K562 (cell line): ENCODE results near the gene EFCAB12. TPM values are rescaled to one million over a fixed set of nuclear protein-coding genes. Genes with fewer than 3 reads are reported as not detected.
A peak's percentile ranks its signal among the peaks of the same experiment; 100 is the strongest.

Experiments used
- ATAC-seq: fragments of 200-7000 bp; cut with Tn5 transposase; 3 replicates; pipeline ENCODE4 v1.9.1; 2020; ENCODE audit warnings: moderate library complexity
- BruUV-seq: library from RNA; stranded (reverse); fragments of 400-500 nt; replicated peaks from 2 replicates; lab custom pipeline; 2021; lab: Mats Ljungman, UMichigan
- CTCF ChIA-PET: fragments of 300-600 bp; formaldehyde crosslinking; extraction: SDS; loops from one replicate; lab custom pipeline; 2021; ENCODE audit warnings: low intra/inter-chr PET ratio; lab: Yijun Ruan, JAX
- POLR2A ChIA-PET: fragments of 300-600, 350-650 bp; sonication (Branson Sonifier 250); formaldehyde crosslinking; extraction: SDS; loops from one replicate; lab custom pipeline; 2021; ENCODE audit warnings: antibody characterized with exemption, inconsistent platforms; lab: Yijun Ruan, JAX
- DNase-seq, 4 experiments: peaks; one replicate each; pipeline versions ENCODE4 v3.0.0 to v3.0.0-alpha.2; 2011 to 2018; ENCODE audit warnings: low spot score in 3 of 4, mixed read lengths in 3 of 4; ENCODE audit errors: extremely low read depth in 1 of 4
- FAIRE-seq: peaks from 2 replicates; lab custom pipeline; 2011; peaks lifted over from hg19 to GRCh38; lab: Jason Lieb, UNC
- H2AFZ ChIP-seq: 2 replicates; pipeline ENCODE4 v1.6.0; 2011; ENCODE audit warnings: low read depth, low read length, control low read depth, inconsistent platforms
- H3K27ac ChIP-seq: fragments of 200-600 bp; 3 replicates; pipeline ENCODE4 v1.8.0; 2011; ENCODE audit warnings: low read depth, mild to moderate bottlenecking, control low read depth, inconsistent platforms, low read length, moderate library complexity, mixed read lengths; ENCODE audit errors: extremely low read depth
- H3K27me3 ChIP-seq, 2 experiments: fragments of 300-600 bp in 1 of 2; 2 replicates in 1 of 2; 3 replicates in 1 of 2; pipeline versions ENCODE4 v1.6.0 to v1.8.0; 2011; ENCODE audit warnings: inconsistent platforms in 2 of 2, low read length in 2 of 2, mild to moderate bottlenecking in 1 of 2, mixed read lengths in 1 of 2, moderate library complexity in 1 of 2; ENCODE audit not compliant: control insufficient read depth in 2 of 2, insufficient read depth in 2 of 2
- H3K36me3 ChIP-seq: fragments of 300-600 bp; 3 replicates; pipeline ENCODE4 v1.8.0; 2011; ENCODE audit warnings: mild to moderate bottlenecking, low read length, inconsistent platforms; ENCODE audit not compliant: control insufficient read depth, insufficient read depth
- H3K4me1 ChIP-seq, 2 experiments: fragments of 200-600 bp in 1 of 2; replicated peaks in 1 of 2; 2 replicates in 1 of 2; 3 replicates in 1 of 2; pipeline versions ENCODE4 v1.5.1 to v1.8.0; 2011; ENCODE audit warnings: inconsistent platforms in 2 of 2, low read length in 2 of 2, mild to moderate bottlenecking in 1 of 2, mixed read lengths in 1 of 2, moderate library complexity in 1 of 2; ENCODE audit not compliant: control insufficient read depth in 2 of 2, insufficient read depth in 2 of 2
- H3K4me2 ChIP-seq: 2 replicates; pipeline ENCODE4 v1.6.1; 2011; ENCODE audit warnings: low read length, control low read depth, inconsistent platforms, mixed read lengths; ENCODE audit not compliant: insufficient read depth
- H3K4me3 ChIP-seq: fragments of 200-600 bp; sonication (generic), shearing (Covaris generic); 2 replicates; pipeline ENCODE4 v1.5.1; 2016; ENCODE audit warnings: control low read depth, inconsistent platforms
- H3K79me2 ChIP-seq: fragments of 200-600 bp; 3 replicates; pipeline ENCODE4 v1.8.0; 2011; ENCODE audit warnings: low read length, inconsistent platforms; ENCODE audit not compliant: control insufficient read depth, insufficient read depth
- H3K9ac ChIP-seq, 2 experiments: 2 replicates each; pipeline versions ENCODE4 v1.6.0 to v1.6.1; 2011; ENCODE audit warnings: low read depth in 2 of 2, low read length in 2 of 2, control low read depth in 1 of 2, inconsistent platforms in 1 of 2, mild to moderate bottlenecking in 1 of 2, mixed read lengths in 1 of 2; ENCODE audit not compliant: insufficient read depth in 1 of 2
- H3K9me1 ChIP-seq: one replicate; pipeline ENCODE4 v1.6.0; 2011; ENCODE audit warnings: inconsistent platforms, mild to moderate bottlenecking, low read length, moderate library complexity; ENCODE audit not compliant: control insufficient read depth, insufficient read depth
- H3K9me3 ChIP-seq: replicated peaks from 2 replicates; pipeline ENCODE4 v1.5.1; 2011; ENCODE audit warnings: low read depth, low read length, inconsistent platforms; ENCODE audit not compliant: control insufficient read depth, insufficient read depth
- H4K20me1 ChIP-seq: replicated peaks from 2 replicates; pipeline ENCODE4 v1.6.1; 2011; ENCODE audit warnings: low read length, inconsistent platforms, mixed read lengths; ENCODE audit not compliant: control insufficient read depth, insufficient read depth
- CHCHD3 ChIP-seq: fragments of 250-450 bp; sonication (Bioruptor Pico); IDR thresholded peaks from 2 replicates; pipeline ENCODE4 v2.1.2; 2022; ENCODE audit warnings: mild to moderate bottlenecking
- NFIC ChIP-seq: fragments of 450-650 bp; IDR thresholded peaks from 2 replicates; pipeline ENCODE4 v1.6.1; 2017; ENCODE audit warnings: mild to moderate bottlenecking, inconsistent platforms
- PHB ChIP-seq: fragments of 250-450 bp; sonication (Bioruptor Pico); IDR thresholded peaks from 2 replicates; pipeline ENCODE4 v1.5.0; 2021
- RBM25 ChIP-seq: fragments of 200-400 bp; formaldehyde crosslinking; IDR thresholded peaks from 2 replicates; pipeline ENCODE4 v1.6.1; 2018; ENCODE audit warnings: low read length, low read depth, moderate library complexity; ENCODE audit not compliant: severe bottlenecking
- RFX7 ChIP-seq: fragments of 250-450 bp; sonication (Bioruptor Pico); IDR thresholded peaks from 2 replicates; pipeline ENCODE4 v1.5.1; 2021; ENCODE audit warnings: mild to moderate bottlenecking
- SIRT6 ChIP-seq: IDR thresholded peaks from one replicate; pipeline ENCODE4 v1.6.1; 2012; ENCODE audit warnings: low read depth, mild to moderate bottlenecking, control low read depth, inconsistent platforms, low read length, moderate library complexity
- XRCC4 ChIP-seq: IDR thresholded peaks from one replicate; pipeline ENCODE4 v1.6.1; 2011; ENCODE audit not compliant: insufficient read depth, insufficient read length; ENCODE audit errors: extremely low read depth
- ZFP36 ChIP-seq: fragments of 150-350 bp; IDR thresholded peaks from 2 replicates; pipeline ENCODE4 v1.6.1; 2018; ENCODE audit warnings: low read length, low read depth; ENCODE audit not compliant: partially characterized antibody
- ZNF143 ChIP-seq: sonication (generic); formaldehyde crosslinking; IDR thresholded peaks from 2 replicates; pipeline ENCODE4 v1.9.0; 2022; ENCODE audit warnings: mild to moderate bottlenecking, missing genetic modification reagents
- ZNF324 ChIP-seq: fragments of 250-450 bp; sonication (Bioruptor Pico); IDR thresholded peaks from 2 replicates; pipeline ENCODE4 v1.4.0; 2020; ENCODE audit warnings: mild to moderate bottlenecking
- ZNF76 ChIP-seq: fragments of 250-450 bp; sonication (Bioruptor Pico); IDR thresholded peaks from 2 replicates; pipeline ENCODE4 v1.4.0; 2020; ENCODE audit warnings: mild to moderate bottlenecking, moderate library complexity, borderline replicate concordance
- WGBS: fragments of 100-300 bp; shearing (Covaris generic); methylation state at CpG from one replicate; pipeline ENCODE4 v1.1.6; 2016; ENCODE audit warnings: low coverage, mixed read lengths; ENCODE audit not compliant: insufficient coverage; ENCODE audit errors: missing lambda C conversion rate; 5-methylcytosine and 5-hydroxymethylcytosine counted together
- in situ Hi-C: fragments of 300-500 bp; cut with MboI; formaldehyde crosslinking; loops from 4 replicates; pipeline ENCODE4 v1.15.0; 2018; ENCODE audit warnings: inconsistent platforms, mixed read lengths
- intact Hi-C: fragments of 100-400 bp; cut with micrococcal nuclease; formaldehyde crosslinking; loops from 2 replicates; pipeline ENCODE4 v1.14.2; 2022
- polyA plus RNA-seq, 8 experiments: library from polyadenylated mRNA; depleted of rRNA in 4 of 8; stranded (reverse) in 5 of 8; unstranded in 3 of 8; fragments of >200 nt; fragmentation: Nextera tagmentation in 2 of 8; fragmentation: Illumina TruSeq in 1 of 8; extraction: Ambion mirVana in 2 of 8; extraction: Trizol in 1 of 8; gene quantifications; 2 replicates each; pipeline versions ENCODE4 v1.2.1 to v1.2.3, GENCODE V29; 2011 to 2014; ENCODE audit warnings: inconsistent platforms in 1 of 8, missing spikeins in 1 of 8
- total RNA-seq, 7 experiments: library from RNA; depleted of rRNA in 6 of 7; stranded (reverse); fragments of >200 nt in 6 of 7; fragmentation: Illumina TruSeq in 2 of 7; extraction: Trizol in 2 of 7; gene quantifications; 2 replicates each; pipeline versions ENCODE4 v1.2.1 to v1.2.3, GENCODE V29; 2011 to 2021; ENCODE audit warnings: low replicate concordance in 1 of 7
- TF ChIP-seq, protein P1 (sequence below): fragments of 450-650 bp; formaldehyde crosslinking; IDR thresholded peaks from 2 replicates; pipeline ENCODE4 v1.4.0; 2020; ENCODE audit warnings: mild to moderate bottlenecking

The EFCAB12 gene
- total and polyA plus RNA-seq, 9 of the 15 experiments (the other 6 are each of a cell fraction or from before 2014, with no cell fraction given): 0.08 to 0.95 (median 0.56) TPM; not detected in 1

DNA sequence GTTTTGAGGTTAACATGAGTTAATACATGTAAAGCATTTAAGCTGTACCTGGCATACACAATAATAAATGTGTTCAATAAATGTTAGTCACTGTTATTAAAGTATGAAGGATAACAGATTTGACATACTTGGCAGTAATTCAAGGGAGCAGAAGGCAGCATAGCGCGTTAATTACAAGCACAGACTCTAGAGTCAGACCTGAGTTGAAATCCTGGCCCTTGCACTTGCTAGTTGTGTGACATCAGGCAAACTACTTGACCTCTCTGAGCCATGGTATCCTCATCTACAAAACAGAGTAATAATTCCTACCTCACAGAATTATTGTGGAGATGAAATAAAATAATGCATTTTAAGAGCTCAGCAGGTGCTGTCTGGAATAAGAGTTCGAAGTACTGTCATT, 17.0 kb upstream of the EFCAB12 start:
- 50% methylated on average over 3 of the region's 3 CpGs for WGBS
- ATAC-seq (no peak), FAIRE-seq (no peak), DNase-seq (no peak)
- H3K27ac ChIP-seq: peak overlapping the region; percentile 72; the same call in 2 of the 3 replicates
- H3K4me2 ChIP-seq: peak overlapping the region; percentile 64
- H2AFZ ChIP-seq: peak overlapping the region; percentile 78
- ChIA-PET CTCF (interaction anchor here (0.6 kb wide), 1 partner anchor 45 kb away, joined by 3 read pairs; no protein-coding TSS in a partner anchor), POLR2A (interaction anchor here (0.5 to 1.6 kb wide), 7 partner anchors 8 to 130 kb away, joined by 3 to 5 read pairs (median 3); a partner anchor contains a TSS)
- in situ Hi-C loops (no loop called here), intact Hi-C loops (loop anchor here (10.0 kb wide), 1 partner anchor 1409 kb away; no protein-coding TSS in a partner anchor)
- H3K36me3 ChIP-seq: no peaks in the 10 kb centered on the region
- H3K9me3 ChIP-seq: no peaks in the 10 kb centered on the region
- H3K9me1 ChIP-seq: no peaks in the 10 kb centered on the region
- no peaks in the 10 kb centered on the region for H3K27me3 ChIP-seq
- no peak overlapping the region for H3K4me3 ChIP-seq
- no peaks in the 10 kb centered on the region for H4K20me1 ChIP-seq
- TF ChIP-seq SIRT6 (no peak), ZNF143 (no peak), NFIC (no peak), PHB (CRISPR knock-in tag) (no peak), ZNF324 (CRISPR knock-in tag) (no peak), CHCHD3 (CRISPR knock-in tag) (no peak), ZNF76 (no peak), RFX7 (no peak), RBM25 (peak; percentile 53), ZFP36 (peak; percentile 52), XRCC4 (no peak)
- TF ChIP-seq, protein P1, sequence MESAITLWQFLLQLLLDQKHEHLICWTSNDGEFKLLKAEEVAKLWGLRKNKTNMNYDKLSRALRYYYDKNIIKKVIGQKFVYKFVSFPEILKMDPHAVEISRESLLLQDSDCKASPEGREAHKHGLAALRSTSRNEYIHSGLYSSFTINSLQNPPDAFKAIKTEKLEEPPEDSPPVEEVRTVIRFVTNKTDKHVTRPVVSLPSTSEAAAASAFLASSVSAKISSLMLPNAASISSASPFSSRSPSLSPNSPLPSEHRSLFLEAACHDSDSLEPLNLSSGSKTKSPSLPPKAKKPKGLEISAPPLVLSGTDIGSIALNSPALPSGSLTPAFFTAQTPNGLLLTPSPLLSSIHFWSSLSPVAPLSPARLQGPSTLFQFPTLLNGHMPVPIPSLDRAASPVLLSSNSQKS (CRISPR knock-in tag): no peak
- peak overlapping the region in 1 of 2 experiments; percentile 55; a peak in 1 of 4 replicates for H3K9ac ChIP-seq
- peaks cover 64% of the 10 kb centered on the region for H3K79me2 ChIP-seq
- H3K4me1 ChIP-seq: peaks cover 13 to 57% of the 10 kb centered on the region in 2 experiments
- no TSS peak for BruUV-seq
